HepG2 (cell line): ENCODE results near the gene THY1. TPM values are rescaled to one million over a fixed set of nuclear protein-coding genes. Genes with fewer than 3 reads are reported as not detected.
A peak's percentile ranks its signal among the peaks of the same experiment; 100 is the strongest.

Experiments
- GABPA ChIP-seq, 2 experiments: IDR thresholded peaks; 2 replicates each; pipeline ENCODE4 v1.6.1; 2011 to 2016; ENCODE audit warnings: low read depth in 2 of 2, low read length in 1 of 2, missing biosample characterization in 1 of 2, missing genetic modification characterization in 1 of 2
- HMGXB4 ChIP-seq, 2 experiments: sonication (generic) in 1 of 2; formaldehyde crosslinking in 1 of 2; IDR thresholded peaks; 2 replicates each; pipeline versions ENCODE4 v1.4.0 to v1.6.1; 2018 to 2020; ENCODE audit warnings: missing genetic modification reagents in 2 of 2, borderline replicate concordance in 1 of 2, low read depth in 1 of 2, mild to moderate bottlenecking in 1 of 2, missing biosample characterization in 1 of 2
- KMT2A ChIP-seq: sonication (generic); formaldehyde crosslinking; IDR thresholded peaks from 2 replicates; pipeline ENCODE4 v1.4.0; 2020; ENCODE audit warnings: missing genetic modification reagents
- MIER3 ChIP-seq: IDR thresholded peaks from 2 replicates; pipeline ENCODE4 v1.6.1; 2016; ENCODE audit warnings: missing compliant biosample characterization, borderline replicate concordance
- MIXL1 ChIP-seq: IDR thresholded peaks from 2 replicates; pipeline ENCODE4 v1.6.1; 2016
- PPARG ChIP-seq: conservative IDR thresholded peaks from 2 replicates; pipeline ENCODE4 v1.6.1; 2016; ENCODE audit warnings: missing biosample characterization, missing genetic modification reagents
- RAD51 ChIP-seq: fragments of 450-650 bp; IDR thresholded peaks from 2 replicates; pipeline ENCODE4 v1.6.1; 2016; ENCODE audit warnings: borderline replicate concordance
- RBFOX2 ChIP-seq: fragments of 200-400 bp; formaldehyde crosslinking; IDR thresholded peaks from 2 replicates; pipeline ENCODE4 v1.6.1; 2017; ENCODE audit warnings: low read depth, mild to moderate bottlenecking, low read length
- RELA ChIP-seq: sonication (generic); formaldehyde crosslinking; IDR thresholded peaks from 2 replicates; pipeline ENCODE4 v1.4.0; 2020; ENCODE audit warnings: missing genetic modification reagents
- RXRB ChIP-seq: IDR thresholded peaks from 2 replicates; pipeline ENCODE4 v1.6.1; 2016; ENCODE audit warnings: borderline replicate concordance, missing genetic modification reagents, missing compliant biosample characterization
- SMAD9 ChIP-seq: sonication (generic); formaldehyde crosslinking; IDR thresholded peaks from 2 replicates; pipeline ENCODE4 v1.5.1; 2020; ENCODE audit warnings: mild to moderate bottlenecking, missing genetic modification reagents
- TGIF2 ChIP-seq: IDR thresholded peaks from 2 replicates; pipeline ENCODE4 v1.6.1; 2016; ENCODE audit warnings: control low read depth, missing compliant biosample characterization
- UBTF ChIP-seq: sonication (generic); formaldehyde crosslinking; IDR thresholded peaks from 2 replicates; pipeline ENCODE4 v1.4.0; 2020; ENCODE audit warnings: mild to moderate bottlenecking, missing genetic modification reagents
- ZBTB33 ChIP-seq: sonication (generic); formaldehyde crosslinking; IDR thresholded peaks from 2 replicates; pipeline ENCODE4 v1.4.0; 2020; ENCODE audit warnings: missing genetic modification reagents
- ZGPAT ChIP-seq: IDR thresholded peaks from 2 replicates; pipeline ENCODE4 v1.6.1; 2016; ENCODE audit warnings: mild to moderate bottlenecking
- ZMYM4 ChIP-seq: sonication (generic); formaldehyde crosslinking; IDR thresholded peaks from 2 replicates; pipeline ENCODE4 v1.8.1; 2023; ENCODE audit warnings: mild to moderate bottlenecking, missing genetic modification reagents
- ZNF446 ChIP-seq: sonication (generic); formaldehyde crosslinking; IDR thresholded peaks from 2 replicates; pipeline ENCODE4 v1.5.0; 2020; ENCODE audit warnings: mild to moderate bottlenecking, missing genetic modification reagents
- ZNF770 ChIP-seq: sonication (generic); formaldehyde crosslinking; IDR thresholded peaks from 2 replicates; pipeline ENCODE4 v1.5.0; 2020; ENCODE audit warnings: mild to moderate bottlenecking, missing genetic modification reagents
- ZSCAN12 ChIP-seq: sonication (generic); formaldehyde crosslinking; IDR thresholded peaks from 2 replicates; pipeline ENCODE4 v1.9.0; 2021; ENCODE audit warnings: mild to moderate bottlenecking, missing genetic modification reagents
- polyA plus RNA-seq, 8 experiments: library from polyadenylated mRNA; depleted of rRNA in 3 of 8; stranded (reverse) in 7 of 8; unstranded in 1 of 8; fragments of >200 nt; fragmentation: Illumina TruSeq in 4 of 8; extraction: Trizol in 4 of 8; gene quantifications; 2 replicates each; pipeline versions ENCODE4 v1.2.1 to v1.2.3, GENCODE V29; 2011 to 2016; ENCODE audit warnings: low read depth in 4 of 8, missing spikeins in 1 of 8, mixed read lengths in 1 of 8; ENCODE audit not compliant: insufficient read depth in 1 of 8
- total RNA-seq, 5 experiments: library from RNA; depleted of rRNA; stranded (reverse); fragments of >200 nt; fragmentation: Illumina TruSeq; extraction: Trizol; gene quantifications; 2 replicates each; pipeline ENCODE4 v1.2.3, GENCODE V29; 2016; ENCODE audit warnings: low read depth in 1 of 5

The THY1 gene
- total and polyA plus RNA-seq, 2 of the 13 experiments (the other 11 are each of a cell fraction or from before 2014, with no cell fraction given) = not detected

GRCh38 chr11:119373921-119374631 is 48.9 kb downstream of the THY1 start (continued):
- TF ChIP-seq ZBTB33 (CRISPR knock-in tag) (peak; percentile 60; the same call in 1 of the 2 replicates), ZSCAN12 (no peak), GABPA (IDR thresholded peaks at IDR 0.05; ENCODE audit: low read depth, low read length) (no peak), GABPA (CRISPR knock-in tag; IDR thresholded peaks at IDR 0.05; ENCODE audit: low read depth) (0 out of 2 replicates have a peak, but pooled peaks have one; percentile 12), TGIF2 (no peak), HMGXB4 (CRISPR knock-in tag; IDR thresholded peaks at IDR 0.05; ENCODE audit: borderline replicate concordance in 1 of 2, low read depth in 1 of 2) (peak in 1 of 2 experiments; percentile 74; a peak in 1 of 4 replicates), ZMYM4 (CRISPR knock-in tag) (0 out of 2 replicates have a peak, but pooled peaks have one; percentile 18), RBFOX2 (no peak), MIER3 (CRISPR knock-in tag) (0 out of 2 replicates have a peak, but pooled peaks have one; percentile 49), KMT2A (CRISPR knock-in tag) (0 out of 2 replicates have a peak, but pooled peaks have one; percentile 43), RXRB (CRISPR knock-in tag) (peak; percentile 3; the same call in 1 of the 2 replicates), RAD51 (no peak), SMAD9 (CRISPR knock-in tag) (0 out of 2 replicates have a peak, but pooled peaks have one; percentile 46), PPARG (CRISPR knock-in tag) (0 out of 2 replicates have a peak, but pooled peaks have one; percentile 12), MIXL1 (CRISPR knock-in tag) (peak; percentile 61; the same call in 1 of the 2 replicates), RELA (CRISPR knock-in tag) (no peak), UBTF (CRISPR knock-in tag) (no peak), ZGPAT (CRISPR knock-in tag) (0 out of 2 replicates have a peak, but pooled peaks have one; percentile 41), ZNF770 (CRISPR knock-in tag) (peak; percentile 51; the same call in 1 of the 2 replicates), ZNF446 (CRISPR knock-in tag) (no peak)
